A673 (cell line): Measurements from ENCODE around the gene CDKAL1.

Experiments used
- CTCF ChIP-seq: fragments of 300-800, 200-600 bp; sonication (generic); conservative IDR thresholded peaks from 2 replicates; pipeline ENCODE4 v1.5.1; 2017; ENCODE audit warnings: low read depth, mild to moderate bottlenecking, antibody characterized with exemption, low read length, moderate library complexity, mixed read lengths
- EZH2 ChIP-seq: fragments of 200-600 bp; sonication (generic); IDR thresholded peaks from 2 replicates; pipeline ENCODE4 v1.6.1; 2017; ENCODE audit warnings: borderline replicate concordance, low read depth, mild to moderate bottlenecking, mixed read lengths, antibody characterized with exemption, low read length; ENCODE audit not compliant: poor library complexity, severe bottlenecking

- TF ChIP-seq EZH2 (no peak), CTCF (no peak)
Measured at GRCh38 chr6:21230536-21230935, 696.3 kb downstream of the CDKAL1 start.
